CD4-positive, alpha-beta T cell treated with Interleukin-21 for 1 hour (primary cell): ENCODE results near the gene FBXL16.
A peak's percentile ranks its signal among the peaks of the same experiment; 100 is the strongest.
"Not testable (repeated sequence)": the region's sequence is repeated elsewhere in the genome, so short reads cannot be mapped to it uniquely, and the experiment has no call there.

Experiments used
- DNase-seq: peaks from one replicate; pipeline ENCODE4 v3.0.0-alpha.2; 2020

Gene FBXL16, protein sequence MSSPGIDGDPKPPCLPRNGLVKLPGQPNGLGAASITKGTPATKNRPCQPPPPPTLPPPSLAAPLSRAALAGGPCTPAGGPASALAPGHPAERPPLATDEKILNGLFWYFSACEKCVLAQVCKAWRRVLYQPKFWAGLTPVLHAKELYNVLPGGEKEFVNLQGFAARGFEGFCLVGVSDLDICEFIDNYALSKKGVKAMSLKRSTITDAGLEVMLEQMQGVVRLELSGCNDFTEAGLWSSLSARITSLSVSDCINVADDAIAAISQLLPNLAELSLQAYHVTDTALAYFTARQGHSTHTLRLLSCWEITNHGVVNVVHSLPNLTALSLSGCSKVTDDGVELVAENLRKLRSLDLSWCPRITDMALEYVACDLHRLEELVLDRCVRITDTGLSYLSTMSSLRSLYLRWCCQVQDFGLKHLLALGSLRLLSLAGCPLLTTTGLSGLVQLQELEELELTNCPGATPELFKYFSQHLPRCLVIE

DNA sequence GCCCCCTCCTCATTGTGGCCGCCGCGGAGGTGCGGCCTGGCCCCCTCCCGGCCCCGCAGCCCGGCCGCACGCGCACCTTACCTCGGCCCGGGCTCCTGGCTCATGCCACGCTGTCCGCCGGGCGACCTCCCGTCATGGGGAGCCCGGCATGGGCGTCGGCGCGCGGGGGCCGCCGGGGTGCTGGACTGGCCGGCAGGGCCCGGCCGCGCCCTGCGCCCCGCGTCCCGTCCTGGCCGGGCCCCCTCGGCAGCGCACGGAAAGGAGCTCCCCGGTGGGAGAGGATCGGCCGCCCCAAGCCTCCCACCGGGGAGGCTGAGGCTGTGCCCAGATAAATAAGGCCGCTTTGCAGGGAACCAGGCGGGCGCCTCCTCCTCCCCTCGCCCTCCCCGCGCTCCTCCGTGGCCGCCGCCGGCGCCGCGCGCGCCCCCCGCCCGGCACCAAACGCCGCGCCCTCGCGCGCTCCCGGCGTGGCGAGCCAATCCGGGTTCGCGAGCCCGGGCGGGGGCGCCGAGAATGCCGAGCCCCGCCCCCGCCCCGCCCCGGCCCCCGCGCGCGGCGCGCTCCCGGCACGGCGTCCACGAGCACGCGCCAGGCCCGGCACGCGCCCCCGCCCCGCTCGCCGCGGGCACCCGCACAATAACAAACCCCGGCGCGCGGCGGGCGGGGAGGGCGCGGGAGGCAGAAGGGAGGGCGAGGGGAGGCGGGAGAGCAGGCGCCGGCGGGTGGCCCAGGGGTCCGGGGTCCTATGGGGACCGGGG lies at the start of gene FBXL16:
FBXL16 (minus strand) TSS at position 371 of the 758 bp plus-strand sequence. CDS start 8,396 bp downstream, outside the sequence.
- DNase-seq: no peak

- DNase-seq: peak; percentile 20
Measured at GRCh38 chr16:754656-755055, 49.1 kb upstream of the FBXL16 start.

DNA sequence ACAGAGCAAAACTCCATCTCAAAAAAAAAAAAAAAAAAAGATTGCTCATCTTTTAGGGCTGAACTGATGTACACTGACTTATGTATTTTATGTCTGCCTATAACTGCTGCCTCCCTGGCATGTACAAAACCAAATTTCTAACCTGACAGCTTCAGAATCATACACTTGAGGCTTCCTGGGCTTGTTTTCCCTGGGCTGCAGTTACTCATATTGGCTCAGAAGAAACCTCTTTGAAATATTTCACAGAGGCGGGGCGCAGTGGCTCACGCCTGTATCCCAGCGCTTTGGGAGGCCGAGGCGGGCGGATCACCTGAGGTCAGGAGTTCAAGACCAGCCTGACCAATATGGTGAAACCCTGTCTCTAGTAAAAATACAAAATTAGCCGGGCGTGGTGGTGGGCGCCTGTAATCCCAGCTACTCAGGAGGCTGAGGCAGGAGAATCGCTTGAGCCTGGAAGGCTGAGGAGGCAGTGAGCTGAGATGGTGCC lies 48.6 kb upstream of the FBXL16 start:
- DNase-seq: not testable (repeated sequence)

DNA sequence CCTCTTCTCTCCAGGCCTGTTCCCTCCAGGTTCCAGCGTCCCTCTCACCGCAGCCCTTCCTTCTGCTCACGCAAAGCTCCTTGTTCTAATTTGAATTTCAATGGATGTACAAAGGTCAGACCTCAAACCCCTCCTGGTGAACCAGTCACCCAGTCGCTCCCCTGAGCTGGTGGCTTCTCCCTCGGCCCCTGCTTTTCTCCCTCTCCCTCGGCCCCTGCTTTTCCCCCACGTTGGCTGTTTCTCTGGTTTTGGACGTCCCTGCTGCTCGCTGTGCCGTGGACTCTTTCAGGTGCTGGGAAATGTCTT lies 46.4 kb upstream of the FBXL16 start:
- no peak for DNase-seq

GRCh38 chr16:751152-752006 lies 45.8 kb upstream of the FBXL16 start:
- no peak for DNase-seq

DNA sequence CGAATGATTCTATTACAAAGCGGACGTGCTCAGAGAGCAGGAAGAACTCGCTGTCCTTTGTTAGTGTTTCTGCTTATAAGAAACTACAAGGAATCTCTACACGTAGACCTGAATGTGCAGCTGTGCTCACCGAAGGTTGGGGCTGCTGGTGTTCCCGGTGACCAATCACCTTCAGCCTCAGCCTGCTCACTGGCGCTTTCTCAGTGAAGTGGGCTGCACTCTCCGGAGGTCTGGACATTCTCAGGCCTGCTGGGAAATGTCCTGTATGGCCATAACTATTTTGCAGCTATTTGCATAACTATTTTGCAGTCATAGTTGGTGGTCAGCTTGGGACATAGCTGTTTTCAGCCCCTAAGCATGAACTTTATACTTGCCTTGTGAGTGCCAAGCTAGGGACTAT lies 44.9 kb upstream of the FBXL16 start:
- no peak for DNase-seq

GRCh38 chr16:749010-749409 lies 43.4 kb upstream of the FBXL16 start:
- DNase-seq: no peak

DNA sequence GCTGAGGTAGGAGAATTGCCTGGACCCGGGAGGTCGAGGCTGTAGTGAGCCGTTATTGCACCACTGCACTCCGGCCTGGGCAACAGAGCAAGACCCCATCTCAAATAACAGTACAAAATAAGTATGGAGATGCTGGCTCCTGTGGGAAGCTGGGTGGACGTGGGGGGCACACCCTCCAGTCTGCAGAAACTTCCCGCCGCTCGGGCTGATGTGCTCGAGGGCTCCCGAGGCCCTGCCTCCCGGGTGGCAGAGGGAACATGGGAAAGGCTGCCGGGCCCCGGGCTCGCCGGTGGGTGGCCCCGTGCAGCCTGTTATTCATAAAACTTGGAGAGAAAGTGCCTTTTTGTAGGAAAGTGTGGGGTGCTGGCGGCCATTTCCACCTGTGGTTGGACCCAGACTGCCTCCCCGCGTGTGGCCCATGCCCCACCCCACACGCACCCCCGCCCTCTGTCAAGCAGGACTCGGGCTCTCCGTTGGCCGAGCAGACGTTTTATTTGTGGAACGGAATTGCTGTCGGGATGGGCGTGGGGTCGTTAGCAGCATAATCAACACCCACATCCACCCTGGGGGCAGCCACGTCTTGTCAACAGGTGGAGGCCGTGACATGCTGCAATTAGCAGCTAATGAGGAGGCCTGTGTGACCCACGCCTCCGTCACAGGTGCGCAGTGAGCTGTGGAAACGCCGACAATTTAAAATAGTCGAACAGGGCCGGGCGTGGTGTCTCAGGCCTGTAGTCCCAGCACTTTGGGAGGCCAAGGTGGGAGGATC lies 42.6 kb upstream of the FBXL16 start:
- no peak for DNase-seq

DNA sequence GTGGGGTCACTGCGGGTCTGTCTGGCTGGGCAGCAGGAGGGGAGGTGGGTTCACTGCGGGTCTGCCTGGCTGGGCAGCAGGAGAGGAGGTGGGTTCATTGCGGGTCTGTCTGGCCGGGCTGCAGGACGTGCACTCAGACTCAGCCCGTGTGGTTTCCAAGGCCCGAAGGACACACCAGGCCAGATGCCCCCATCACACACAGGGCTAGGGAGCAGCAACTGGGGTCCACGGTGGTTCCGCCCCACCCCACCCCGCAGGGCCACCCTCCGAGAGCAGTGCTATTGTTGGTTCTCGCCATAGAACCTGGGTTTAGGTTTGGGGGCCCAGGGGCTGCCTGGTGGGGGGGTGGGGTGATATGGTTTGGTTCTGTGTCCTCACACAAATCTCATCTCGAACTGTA lies 41.0 kb upstream of the FBXL16 start:
- no peak for DNase-seq

GRCh38 chr16:745739-746138 lies 40.1 kb upstream of the FBXL16 start:
- DNase-seq: no peak

DNA sequence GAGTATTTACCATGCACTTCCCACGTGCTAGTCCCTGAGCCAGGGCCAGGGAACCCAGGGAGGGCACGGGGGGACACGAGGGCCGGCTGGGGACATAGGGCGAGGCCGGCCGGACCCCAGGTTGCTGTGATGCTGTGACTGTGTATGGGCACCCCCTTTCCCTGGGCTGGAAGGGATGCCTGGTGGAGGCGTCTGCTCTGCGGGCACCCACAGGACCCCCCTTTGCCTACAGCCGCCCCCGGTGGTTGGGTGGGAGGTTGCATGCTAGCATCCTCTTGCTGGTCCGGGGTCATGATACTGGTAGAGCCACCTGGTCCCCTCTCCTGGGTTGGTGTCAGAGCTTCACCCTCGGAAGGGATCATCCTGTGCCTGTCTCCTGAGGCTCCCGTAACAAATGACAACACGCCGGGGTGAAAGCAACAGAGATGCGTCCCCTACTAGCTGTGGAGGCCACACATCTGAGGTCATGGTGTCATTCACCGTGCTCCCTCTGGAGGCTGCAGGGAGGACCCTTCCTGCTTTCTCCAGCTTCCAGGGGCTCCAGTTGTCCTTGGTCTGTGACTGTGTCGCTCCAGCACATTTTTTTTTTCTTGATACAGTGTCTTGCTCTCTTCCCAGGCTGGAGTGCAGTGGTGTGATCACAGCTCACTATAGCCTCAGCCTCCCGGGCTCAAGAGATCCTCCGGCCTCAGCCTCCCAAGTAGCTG lies 38.3 kb upstream of the FBXL16 start:
- no peak for DNase-seq

DNA sequence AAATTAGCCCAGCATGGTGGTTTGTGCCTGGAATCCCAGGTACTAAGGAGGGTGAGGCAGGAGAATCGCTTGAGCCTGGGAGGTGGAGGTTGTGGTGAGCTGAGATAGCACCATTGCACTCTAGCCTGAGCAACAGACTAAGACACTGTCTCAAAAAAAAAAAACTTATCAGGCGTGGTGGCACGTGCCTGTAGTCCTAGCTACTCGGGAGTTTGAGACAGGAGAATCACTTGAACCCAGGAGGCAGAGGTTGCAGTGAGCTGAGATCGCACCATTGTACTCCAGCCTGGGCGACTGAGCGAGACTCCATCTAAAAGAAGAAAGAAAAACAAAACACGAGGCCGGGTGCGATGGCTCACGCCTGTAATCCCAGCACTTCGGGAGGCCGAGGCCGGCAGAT lies 37.3 kb upstream of the FBXL16 start:
- DNase-seq: not testable (repeated sequence)

DNA sequence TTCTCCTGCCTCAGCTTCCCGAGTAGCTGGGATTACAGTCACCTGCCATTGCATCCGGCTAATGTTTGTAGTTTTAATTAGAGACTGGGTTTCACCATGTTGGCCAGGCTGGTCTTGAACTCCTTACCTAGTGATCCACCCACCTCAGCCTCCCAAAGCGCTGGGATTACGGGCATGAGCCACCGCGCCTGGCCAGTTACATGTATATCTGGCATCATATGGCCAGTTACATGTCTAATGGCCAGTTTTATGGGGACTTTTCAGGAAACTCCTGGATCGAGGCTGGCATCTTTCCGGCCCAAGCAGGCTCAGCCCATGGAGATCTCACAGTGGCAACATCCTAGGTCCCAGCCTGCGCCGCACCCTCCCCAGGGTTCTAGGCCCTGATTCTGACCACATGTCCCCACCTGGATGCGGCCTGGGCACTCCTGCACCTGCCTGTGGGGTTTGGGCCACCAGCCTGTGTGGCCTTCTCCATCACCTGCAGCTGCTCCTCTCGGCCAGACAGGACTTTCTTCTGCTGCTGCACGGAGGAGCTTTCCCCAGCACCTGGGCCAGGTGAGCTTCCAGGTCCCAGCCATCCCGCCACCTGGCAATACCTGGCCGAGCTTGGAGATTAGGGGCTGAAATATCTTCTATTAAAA lies 36.5 kb upstream of the FBXL16 start:
- DNase-seq: no peak

GRCh38 chr16:740764-741505 lies 35.3 kb upstream of the FBXL16 start, which contains the start of gene CIAO3:
Gene CIAO3, minus strand, starts transcription at chr16:740997. Its CDS starts 12 bp downstream, at chr16:740985.
- DNase-seq: peak; percentile 92

GRCh38 chr16:740459-740763 lies 34.8 kb upstream of the FBXL16 start:
- DNase-seq: no peak

DNA sequence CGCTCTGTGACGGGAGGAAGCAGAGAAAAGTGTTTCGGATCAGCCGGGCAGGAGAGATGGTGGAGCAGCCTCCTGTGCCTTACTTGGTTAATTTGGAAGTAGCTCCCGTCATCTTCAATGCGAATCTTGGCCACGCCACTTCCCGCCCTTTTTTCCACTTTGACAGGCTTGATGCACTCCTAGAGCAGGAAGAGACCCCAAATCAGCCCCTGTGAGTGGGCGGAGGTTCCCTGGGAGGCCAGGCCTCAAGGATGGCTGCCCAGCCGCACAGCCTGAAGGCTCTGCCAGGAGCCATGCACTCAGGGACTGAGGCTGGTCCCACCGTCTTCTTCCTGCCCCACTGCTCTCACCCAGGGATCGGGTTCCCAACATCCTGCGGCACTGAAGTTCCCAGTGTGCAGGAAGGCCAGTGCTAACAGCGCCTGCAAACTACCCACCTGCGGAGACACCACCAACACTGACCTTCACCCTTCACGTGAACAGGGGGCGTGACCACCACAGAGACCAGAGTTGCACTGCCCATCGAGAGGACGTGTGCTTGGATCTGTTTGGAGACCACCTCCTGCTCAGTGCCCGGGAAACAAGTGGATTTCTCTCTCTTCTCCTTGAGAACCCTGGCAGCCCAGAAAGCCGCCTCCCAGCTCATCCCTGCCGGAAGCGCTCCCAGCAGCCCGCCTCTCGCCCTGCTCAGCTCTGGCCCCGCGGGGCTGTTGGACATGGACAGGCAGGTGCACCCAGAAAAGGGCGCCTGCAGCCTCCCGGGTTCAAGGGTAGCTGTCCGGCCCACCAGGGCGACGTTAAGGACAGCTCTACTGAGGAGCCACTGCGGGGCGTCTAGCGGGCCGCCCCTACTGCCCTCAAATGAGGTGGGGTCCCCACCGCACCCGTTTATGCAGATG lies 34.2 kb upstream of the FBXL16 start:
- no peak for DNase-seq

DNA sequence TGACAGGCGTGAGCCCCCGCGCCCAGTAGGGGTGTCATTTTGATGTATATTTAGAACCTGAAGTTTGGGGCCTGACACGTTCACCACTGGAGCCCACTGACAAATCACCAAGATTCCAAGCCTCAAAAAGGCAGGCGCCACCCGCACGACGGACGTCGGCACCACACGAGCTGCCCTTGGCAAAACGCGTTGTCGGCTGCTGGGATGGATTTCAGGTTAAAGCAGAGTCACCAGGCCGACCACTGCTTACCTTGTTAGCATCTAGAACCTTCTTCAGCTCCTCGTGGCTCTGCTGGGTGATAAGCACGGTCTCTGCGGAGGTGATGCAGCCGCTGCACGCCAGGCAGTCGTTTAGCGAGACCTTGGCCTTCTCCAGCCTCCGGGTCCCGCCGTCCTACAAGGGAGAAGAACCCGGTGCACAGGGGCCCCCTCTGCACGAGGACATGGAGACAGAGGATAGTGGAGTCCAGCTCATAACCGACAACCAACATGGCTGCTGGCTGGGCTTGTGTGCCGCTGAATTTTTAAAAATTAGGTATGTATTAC lies 31.4 kb upstream of the FBXL16 start:
- DNase-seq: no peak

DNA sequence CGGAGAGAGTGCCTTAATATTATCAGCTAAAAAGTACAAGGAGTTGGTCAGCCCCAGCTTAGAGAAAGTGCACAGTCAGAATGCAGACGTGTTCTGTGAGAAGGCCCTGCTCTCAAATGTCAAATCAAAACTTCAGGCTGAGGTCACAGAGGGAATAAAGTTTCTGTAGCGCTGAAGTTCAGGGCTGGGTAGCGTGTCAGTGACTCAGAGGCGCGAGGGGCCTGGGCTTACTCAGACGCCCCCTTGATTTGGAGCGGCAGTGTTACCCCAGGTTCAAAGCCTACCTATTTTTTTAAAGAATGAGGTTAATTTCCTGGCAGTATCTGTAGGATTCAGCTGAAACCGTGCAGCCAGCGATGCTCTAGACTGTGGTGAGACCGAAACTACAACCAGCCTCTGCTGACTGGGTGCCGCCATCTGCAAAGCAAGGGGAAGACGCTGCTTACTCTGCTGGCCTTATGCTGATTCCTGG lies 30.4 kb upstream of the FBXL16 start:
- no peak for DNase-seq
